ENCODE results near the gene NTNG1. TPM values are rescaled to one million over a fixed set of nuclear protein-coding genes. Genes with fewer than 3 reads are reported as not detected.

The NTNG1 gene
- total RNA-seq, 6 donors from 2014 or later: 1.5 to 11.5 (median 6.8) TPM

- H3K9me3 ChIP-seq: no peaks in the 10 kb centered on the region
- WGBS, 2 donors: 34 to 51% methylated on average over 2 of the region's 2 CpGs
- H3K4me3 ChIP-seq: no peak overlapping the region
- no peak for ATAC-seq (ENCODE audit: low FRiP score in 2 of 2)
- TF ChIP-seq, protein P1, sequence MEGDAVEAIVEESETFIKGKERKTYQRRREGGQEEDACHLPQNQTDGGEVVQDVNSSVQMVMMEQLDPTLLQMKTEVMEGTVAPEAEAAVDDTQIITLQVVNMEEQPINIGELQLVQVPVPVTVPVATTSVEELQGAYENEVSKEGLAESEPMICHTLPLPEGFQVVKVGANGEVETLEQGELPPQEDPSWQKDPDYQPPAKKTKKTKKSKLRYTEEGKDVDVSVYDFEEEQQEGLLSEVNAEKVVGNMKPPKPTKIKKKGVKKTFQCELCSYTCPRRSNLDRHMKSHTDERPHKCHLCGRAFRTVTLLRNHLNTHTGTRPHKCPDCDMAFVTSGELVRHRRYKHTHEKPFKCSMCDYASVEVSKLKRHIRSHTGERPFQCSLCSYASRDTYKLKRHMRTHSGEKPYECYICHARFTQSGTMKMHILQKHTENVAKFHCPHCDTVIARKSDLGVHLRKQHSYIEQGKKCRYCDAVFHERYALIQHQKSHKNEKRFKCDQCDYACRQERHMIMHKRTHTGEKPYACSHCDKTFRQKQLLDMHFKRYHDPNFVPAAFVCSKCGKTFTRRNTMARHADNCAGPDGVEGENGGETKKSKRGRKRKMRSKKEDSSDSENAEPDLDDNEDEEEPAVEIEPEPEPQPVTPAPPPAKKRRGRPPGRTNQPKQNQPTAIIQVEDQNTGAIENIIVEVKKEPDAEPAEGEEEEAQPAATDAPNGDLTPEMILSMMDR (IDR thresholded peaks at IDR 0.05): no peak
- TF ChIP-seq POLR2AphosphoS5 (IDR thresholded peaks at IDR 0.05) (no peak), POLR2A (IDR thresholded peaks at IDR 0.05) (no peak), EP300 (IDR thresholded peaks at IDR 0.05) (no peak)
- no peaks in the 10 kb centered on the region for H3K4me1 ChIP-seq
- no peaks in the 10 kb centered on the region for H3K36me3 ChIP-seq
- no peak overlapping the region for H3K27ac ChIP-seq
- H3K27me3 ChIP-seq: no peaks in the 10 kb centered on the region
- DNase-seq: no peak
Observed at GRCh38 chr1:107443860-107444259, 303.0 kb downstream of the NTNG1 start.

GRCh38 chr1:107444302-107444701 is 303.5 kb downstream of the NTNG1 start:
- WGBS, 2 donors: 71 to 81% methylated on average over 1 of the region's 1 CpG
- Histone ChIP-seq H3K9me3 (no peaks in the 10 kb centered on the region), H3K4me3 (no peak overlapping the region), H3K27ac (no peak overlapping the region), H3K4me1 (no peaks in the 10 kb centered on the region), H3K27me3 (no peaks in the 10 kb centered on the region), H3K36me3 (no peaks in the 10 kb centered on the region)
- TF ChIP-seq, protein P1 (IDR thresholded peaks at IDR 0.05): no peak
- TF ChIP-seq POLR2A (IDR thresholded peaks at IDR 0.05) (no peak), POLR2AphosphoS5 (IDR thresholded peaks at IDR 0.05) (no peak), EP300 (IDR thresholded peaks at IDR 0.05) (no peak)
- no peak for DNase-seq
- ATAC-seq (ENCODE audit: low FRiP score in 2 of 2): no peak

GRCh38 chr1:107449326-107449725 is 308.5 kb downstream of the NTNG1 start:
- ATAC-seq (ENCODE audit: low FRiP score in 2 of 2) (no peak), DNase-seq (no peak)
- no peak for TF ChIP-seq POLR2A (IDR thresholded peaks at IDR 0.05)
- TF ChIP-seq EP300 (IDR thresholded peaks at IDR 0.05): no peak
- TF ChIP-seq POLR2AphosphoS5 (IDR thresholded peaks at IDR 0.05): no peak
- TF ChIP-seq, protein P1 (IDR thresholded peaks at IDR 0.05): no peak
- H3K4me3 ChIP-seq: no peak overlapping the region
- no peaks in the 10 kb centered on the region for H3K36me3 ChIP-seq
- no peaks in the 10 kb centered on the region for H3K9me3 ChIP-seq
- H3K27me3 ChIP-seq: no peaks in the 10 kb centered on the region
- no peaks in the 10 kb centered on the region for H3K4me1 ChIP-seq
- H3K27ac ChIP-seq: no peak overlapping the region
- WGBS, 2 donors: 90 to 97% methylated on average over 3 of the region's 3 CpGs

DNA sequence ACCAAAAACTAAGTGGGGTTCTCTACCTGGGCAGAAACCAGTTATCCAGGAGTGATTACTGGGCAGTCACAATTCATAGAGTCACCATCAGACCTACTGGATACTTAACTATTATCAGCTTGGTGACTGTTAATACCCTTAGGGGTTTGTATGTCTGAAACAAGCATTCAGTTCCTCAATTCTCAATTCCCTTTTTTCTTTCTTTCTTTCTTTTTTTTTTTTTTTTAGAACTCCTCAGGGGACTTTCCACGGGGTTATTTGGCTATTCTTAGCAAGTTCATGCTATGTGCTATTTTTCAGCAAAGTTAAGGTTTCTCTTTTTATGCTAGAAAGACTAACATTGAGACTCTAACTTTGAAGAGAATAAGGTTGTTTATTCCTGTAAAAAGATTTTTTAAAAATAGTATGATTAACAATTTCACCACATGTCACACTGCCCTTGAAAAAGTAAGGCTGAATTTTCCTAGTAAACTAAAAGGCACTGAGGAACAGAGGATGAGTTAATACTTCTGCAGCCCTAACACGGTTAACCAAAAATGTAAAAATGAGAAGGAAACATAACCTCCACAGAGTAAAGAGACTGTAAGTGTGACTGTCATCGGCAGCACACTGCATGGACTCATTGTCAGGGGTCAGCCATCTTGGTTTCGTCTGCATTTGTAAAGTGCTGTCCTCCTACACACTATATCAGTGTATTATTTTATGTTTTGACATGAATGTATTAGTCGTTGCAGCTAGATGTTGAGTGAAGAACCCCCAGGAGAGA is 310.2 kb downstream of the NTNG1 start:
- ATAC-seq (ENCODE audit: low FRiP score in 2 of 2) (no peak), DNase-seq (no peak)
- WGBS, 2 donors: 66 to 75% methylated on average over 5 of the region's 5 CpGs
- no peak for TF ChIP-seq POLR2A (IDR thresholded peaks at IDR 0.05)
- TF ChIP-seq EP300 (IDR thresholded peaks at IDR 0.05): no peak
- TF ChIP-seq, protein P1 (IDR thresholded peaks at IDR 0.05): no peak
- TF ChIP-seq POLR2AphosphoS5 (IDR thresholded peaks at IDR 0.05): no peak
- H3K27me3 ChIP-seq: no peaks in the 10 kb centered on the region
- H3K9me3 ChIP-seq: no peaks in the 10 kb centered on the region
- no peaks in the 10 kb centered on the region for H3K4me1 ChIP-seq
- H3K36me3 ChIP-seq: no peaks in the 10 kb centered on the region
- no peak overlapping the region for H3K27ac ChIP-seq
- no peak overlapping the region for H3K4me3 ChIP-seq

- Histone ChIP-seq H3K4me3 (no peak overlapping the region), H3K27me3 (no peaks in the 10 kb centered on the region), H3K4me1 (no peaks in the 10 kb centered on the region), H3K9me3 (no peaks in the 10 kb centered on the region), H3K27ac (no peak overlapping the region), H3K36me3 (no peaks in the 10 kb centered on the region)
- ATAC-seq (ENCODE audit: low FRiP score in 2 of 2) (no peak), DNase-seq (no peak)
- TF ChIP-seq EP300 (IDR thresholded peaks at IDR 0.05): no peak
- TF ChIP-seq, protein P1 (IDR thresholded peaks at IDR 0.05): no peak
- 53 to 60% methylated on average over 2 of the region's 2 CpGs for WGBS, 2 donors
Observed at GRCh38 chr1:107451715-107452114, 310.9 kb downstream of the NTNG1 start.
